HepG2 (cell line): ENCODE measurements around the gene SMTNL2.

Source experiments
- ATM ChIP-seq: fragments of 450-650 bp; IDR thresholded peaks from 2 replicates; pipeline ENCODE4 v1.7.1; 2017; ENCODE audit warnings: mild to moderate bottlenecking, borderline replicate concordance
- E2F5 ChIP-seq: sonication (generic); formaldehyde crosslinking; conservative IDR thresholded peaks from 2 replicates; pipeline ENCODE4 v1.4.0; 2020; ENCODE audit warnings: missing genetic modification reagents
- KDM1A ChIP-seq: IDR thresholded peaks from 2 replicates; pipeline ENCODE4 v1.6.1; 2016; ENCODE audit warnings: missing compliant biosample characterization
- SNRNP70 ChIP-seq: fragments of 200-400 bp; formaldehyde crosslinking; IDR thresholded peaks from 2 replicates; pipeline ENCODE4 v1.6.1; 2017; ENCODE audit warnings: mild to moderate bottlenecking, low read depth, low read length, moderate library complexity
- ZNF318 ChIP-seq: sonication (generic); formaldehyde crosslinking; IDR thresholded peaks from 2 replicates; pipeline ENCODE4 v1.4.0; 2020; ENCODE audit warnings: mild to moderate bottlenecking, missing genetic modification reagents
- ZNF670 ChIP-seq: sonication (generic); formaldehyde crosslinking; IDR thresholded peaks from 2 replicates; pipeline ENCODE4 v1.8.0; 2022; ENCODE audit warnings: mild to moderate bottlenecking, missing genetic modification reagents, borderline replicate concordance
- TF ChIP-seq, protein P1 (sequence below): IDR thresholded peaks from 2 replicates; pipeline ENCODE4 v1.6.1; 2016; ENCODE audit warnings: missing compliant biosample characterization, missing genetic modification reagents, borderline replicate concordance
- TF ChIP-seq, protein P2 (sequence below): sonication (generic); formaldehyde crosslinking; conservative IDR thresholded peaks from 2 replicates; pipeline ENCODE4 v1.4.0; 2020; ENCODE audit warnings: missing genetic modification reagents

DNA sequence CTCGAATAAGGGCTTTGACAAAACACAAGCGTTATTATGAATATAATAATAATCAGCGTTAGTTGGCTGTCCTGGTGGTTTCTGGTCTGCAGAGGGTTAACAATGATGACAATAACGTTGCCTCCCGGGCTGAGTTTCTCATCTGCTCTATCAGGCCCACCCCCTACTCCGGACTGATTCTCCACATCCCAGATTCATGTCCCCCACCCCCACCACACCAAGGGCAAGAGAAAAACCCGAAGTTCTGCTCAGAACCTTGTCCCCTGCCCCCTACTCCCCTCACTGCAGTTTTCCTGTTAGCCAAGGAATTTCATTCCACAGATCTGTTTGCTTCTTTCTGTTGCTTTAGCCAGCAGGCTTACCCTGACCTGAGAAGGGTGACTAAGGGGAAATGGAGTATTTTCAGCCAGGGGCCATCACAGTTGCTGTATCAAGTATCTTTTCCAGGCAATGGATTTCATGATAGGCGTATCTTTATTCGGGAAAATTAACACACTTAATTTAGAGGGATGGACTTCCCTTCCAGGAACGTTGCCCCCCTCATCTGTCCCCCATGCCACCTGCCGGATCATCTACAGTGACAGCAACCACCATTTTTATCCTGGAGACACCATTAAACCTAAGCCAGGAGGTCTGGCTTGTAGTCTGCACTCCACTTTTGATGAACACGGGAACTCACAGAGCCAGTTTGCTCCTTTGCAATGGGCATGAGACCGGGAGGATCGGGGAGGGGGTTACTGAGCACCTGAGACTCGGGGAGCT, 33.4 kb downstream of the SMTNL2 start:
- TF ChIP-seq, protein P1, sequence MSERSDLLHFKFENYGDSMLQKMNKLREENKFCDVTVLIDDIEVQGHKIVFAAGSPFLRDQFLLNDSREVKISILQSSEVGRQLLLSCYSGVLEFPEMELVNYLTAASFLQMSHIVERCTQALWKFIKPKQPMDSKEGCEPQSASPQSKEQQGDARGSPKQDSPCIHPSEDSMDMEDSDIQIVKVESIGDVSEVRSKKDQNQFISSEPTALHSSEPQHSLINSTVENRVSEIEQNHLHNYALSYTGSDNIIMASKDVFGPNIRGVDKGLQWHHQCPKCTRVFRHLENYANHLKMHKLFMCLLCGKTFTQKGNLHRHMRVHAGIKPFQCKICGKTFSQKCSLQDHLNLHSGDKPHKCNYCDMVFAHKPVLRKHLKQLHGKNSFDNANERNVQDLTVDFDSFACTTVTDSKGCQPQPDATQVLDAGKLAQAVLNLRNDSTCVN (CRISPR knock-in tag) = no peak
- TF ChIP-seq KDM1A (CRISPR knock-in tag) (no peak), E2F5 (no peak), ATM (no peak), ZNF318 (CRISPR knock-in tag) (no peak), SNRNP70 (no peak), ZNF670 (CRISPR knock-in tag) (no peak)
- TF ChIP-seq, protein P2, sequence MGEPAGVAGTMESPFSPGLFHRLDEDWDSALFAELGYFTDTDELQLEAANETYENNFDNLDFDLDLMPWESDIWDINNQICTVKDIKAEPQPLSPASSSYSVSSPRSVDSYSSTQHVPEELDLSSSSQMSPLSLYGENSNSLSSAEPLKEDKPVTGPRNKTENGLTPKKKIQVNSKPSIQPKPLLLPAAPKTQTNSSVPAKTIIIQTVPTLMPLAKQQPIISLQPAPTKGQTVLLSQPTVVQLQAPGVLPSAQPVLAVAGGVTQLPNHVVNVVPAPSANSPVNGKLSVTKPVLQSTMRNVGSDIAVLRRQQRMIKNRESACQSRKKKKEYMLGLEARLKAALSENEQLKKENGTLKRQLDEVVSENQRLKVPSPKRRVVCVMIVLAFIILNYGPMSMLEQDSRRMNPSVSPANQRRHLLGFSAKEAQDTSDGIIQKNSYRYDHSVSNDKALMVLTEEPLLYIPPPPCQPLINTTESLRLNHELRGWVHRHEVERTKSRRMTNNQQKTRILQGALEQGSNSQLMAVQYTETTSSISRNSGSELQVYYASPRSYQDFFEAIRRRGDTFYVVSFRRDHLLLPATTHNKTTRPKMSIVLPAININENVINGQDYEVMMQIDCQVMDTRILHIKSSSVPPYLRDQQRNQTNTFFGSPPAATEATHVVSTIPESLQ (CRISPR knock-in tag) = no peak
